ENCODE results near the gene PARP9. TPM values are rescaled to one million over a fixed set of nuclear protein-coding genes. Genes with fewer than 3 reads are reported as not detected.
A peak's percentile ranks its signal among the peaks of the same experiment; 100 is the strongest.

The PARP9 gene
- total RNA-seq, 4 donors from 2014 or later: 19.0 to 84.0 (median 26.1) TPM

- peak; percentile 38 for ATAC-seq (ENCODE audit: low FRiP score)
- TF ChIP-seq, protein P1, sequence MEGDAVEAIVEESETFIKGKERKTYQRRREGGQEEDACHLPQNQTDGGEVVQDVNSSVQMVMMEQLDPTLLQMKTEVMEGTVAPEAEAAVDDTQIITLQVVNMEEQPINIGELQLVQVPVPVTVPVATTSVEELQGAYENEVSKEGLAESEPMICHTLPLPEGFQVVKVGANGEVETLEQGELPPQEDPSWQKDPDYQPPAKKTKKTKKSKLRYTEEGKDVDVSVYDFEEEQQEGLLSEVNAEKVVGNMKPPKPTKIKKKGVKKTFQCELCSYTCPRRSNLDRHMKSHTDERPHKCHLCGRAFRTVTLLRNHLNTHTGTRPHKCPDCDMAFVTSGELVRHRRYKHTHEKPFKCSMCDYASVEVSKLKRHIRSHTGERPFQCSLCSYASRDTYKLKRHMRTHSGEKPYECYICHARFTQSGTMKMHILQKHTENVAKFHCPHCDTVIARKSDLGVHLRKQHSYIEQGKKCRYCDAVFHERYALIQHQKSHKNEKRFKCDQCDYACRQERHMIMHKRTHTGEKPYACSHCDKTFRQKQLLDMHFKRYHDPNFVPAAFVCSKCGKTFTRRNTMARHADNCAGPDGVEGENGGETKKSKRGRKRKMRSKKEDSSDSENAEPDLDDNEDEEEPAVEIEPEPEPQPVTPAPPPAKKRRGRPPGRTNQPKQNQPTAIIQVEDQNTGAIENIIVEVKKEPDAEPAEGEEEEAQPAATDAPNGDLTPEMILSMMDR (IDR thresholded peaks at IDR 0.05): no peak
- DNase-seq (ENCODE audit: low spot score): no peak
These were observed 3.4 kb downstream of the PARP9 start for GRCh38 chr3:122560680-122561079.

DNA sequence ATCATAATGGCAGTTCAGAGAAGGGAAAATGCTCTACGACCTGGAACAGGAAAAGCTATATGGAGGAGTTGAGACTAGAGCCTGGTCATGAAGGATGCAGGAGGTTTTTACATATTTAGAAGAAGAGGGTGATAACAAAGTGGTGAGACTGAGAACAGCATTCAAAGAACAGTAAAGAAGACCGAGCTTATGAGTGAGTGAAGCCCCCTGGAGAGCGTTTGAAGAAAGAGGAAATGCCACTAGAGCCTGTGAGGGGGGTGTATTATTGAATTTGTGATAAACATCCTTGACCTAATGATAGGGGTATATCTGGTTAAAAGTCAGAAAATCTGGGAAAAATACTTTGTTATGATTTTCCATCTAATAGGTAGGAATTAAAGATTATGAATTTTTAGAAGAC, 4.2 kb downstream of the PARP9 start:
- DNase-seq (ENCODE audit: low spot score) (no peak), ATAC-seq (ENCODE audit: low FRiP score) (no peak)
- TF ChIP-seq, protein P1 (IDR thresholded peaks at IDR 0.05): no peak

GRCh38 chr3:122558605-122559004, 5.5 kb downstream of the PARP9 start:
- ATAC-seq (ENCODE audit: low FRiP score): no peak
- TF ChIP-seq, protein P1 (IDR thresholded peaks at IDR 0.05): no peak

DNA sequence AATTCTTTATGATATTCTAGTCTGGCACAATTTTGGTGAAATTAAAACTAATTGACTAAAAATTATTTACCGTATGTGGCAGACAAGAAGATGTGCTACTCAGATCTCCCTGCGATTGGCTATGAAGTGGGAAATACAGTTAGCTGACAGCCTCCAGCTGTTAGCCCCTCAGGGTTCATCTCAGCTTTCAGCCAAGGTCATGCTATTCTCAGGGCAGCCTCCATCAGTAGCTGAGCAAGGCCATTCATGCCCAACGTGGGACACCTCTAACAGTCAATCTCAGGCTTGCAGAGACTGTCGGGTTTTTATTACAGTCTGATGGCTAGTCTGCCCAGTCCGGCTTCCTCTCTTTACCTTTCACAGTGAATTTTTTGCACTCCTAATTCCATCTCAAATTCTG, 6.7 kb downstream of the PARP9 start:
- TF ChIP-seq, protein P1 (IDR thresholded peaks at IDR 0.05): no peak
- DNase-seq (ENCODE audit: low spot score): no peak
- ATAC-seq (ENCODE audit: low FRiP score): no peak

More at GRCh38 chr3:122558605-122559004, 5.5 kb downstream of the PARP9 start:
- no peak for DNase-seq (ENCODE audit: low spot score)

DNA sequence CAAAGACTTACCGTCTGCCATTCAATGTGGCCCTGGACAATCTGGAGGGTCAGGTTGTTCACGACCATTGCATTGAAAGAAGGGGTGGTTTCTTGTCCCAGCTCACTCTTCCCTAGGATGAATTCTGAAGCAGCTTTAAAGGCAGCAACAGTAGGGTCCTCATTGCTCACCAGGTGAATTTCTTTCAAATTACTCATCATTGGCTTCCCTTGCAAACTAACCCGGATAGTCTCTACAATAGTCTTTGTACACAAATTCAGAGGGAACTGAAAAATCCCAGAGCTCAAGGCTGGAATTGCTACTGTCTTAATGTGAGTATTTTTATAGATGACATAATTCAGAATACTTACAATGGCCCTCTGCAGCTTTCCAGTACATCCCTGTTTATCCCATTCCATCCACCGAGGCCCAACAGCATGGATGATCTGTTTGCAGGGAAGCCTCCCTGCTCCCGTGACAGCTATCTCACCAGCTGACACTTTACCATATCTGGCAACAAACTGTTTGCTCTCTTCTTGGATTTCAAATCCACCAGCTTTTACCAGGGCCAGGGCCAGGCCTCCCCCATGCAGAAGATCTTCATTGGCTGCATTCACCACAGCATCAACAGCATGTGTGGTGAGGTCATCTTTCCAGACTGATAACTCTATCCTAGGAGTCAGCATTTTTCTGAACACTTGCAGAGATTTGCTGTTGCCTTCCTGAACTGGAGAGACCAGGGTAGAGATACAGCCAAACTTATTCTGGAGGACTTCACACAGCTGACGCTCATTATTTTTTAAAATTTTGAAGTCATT, 8.6 kb downstream of the PARP9 start:
- ATAC-seq (ENCODE audit: low FRiP score): no peak
- no peak for DNase-seq (ENCODE audit: low spot score)
- TF ChIP-seq, protein P1 (IDR thresholded peaks at IDR 0.05): no peak

DNA sequence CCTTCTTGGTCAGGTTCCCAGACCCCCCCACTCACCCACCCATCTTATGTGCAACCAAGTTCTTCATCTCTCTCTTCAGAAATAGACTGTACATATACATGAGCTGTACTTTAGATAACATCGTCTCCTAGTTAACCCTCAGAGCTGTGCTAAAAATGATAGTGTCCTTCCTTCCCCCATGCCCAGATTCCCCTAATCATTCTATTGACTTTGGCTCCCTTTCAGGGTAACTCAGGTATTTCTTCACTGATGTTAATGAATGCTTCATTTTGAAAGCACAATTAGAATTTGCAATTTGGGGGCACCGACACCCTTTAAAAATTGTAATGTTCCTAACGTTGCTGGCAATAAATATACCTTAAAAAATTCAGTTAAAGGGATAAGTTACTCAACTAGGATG, 10.9 kb downstream of the PARP9 start:
- TF ChIP-seq, protein P1 (IDR thresholded peaks at IDR 0.05): no peak
- ATAC-seq (ENCODE audit: low FRiP score) (no peak), DNase-seq (ENCODE audit: low spot score) (no peak)

DNA sequence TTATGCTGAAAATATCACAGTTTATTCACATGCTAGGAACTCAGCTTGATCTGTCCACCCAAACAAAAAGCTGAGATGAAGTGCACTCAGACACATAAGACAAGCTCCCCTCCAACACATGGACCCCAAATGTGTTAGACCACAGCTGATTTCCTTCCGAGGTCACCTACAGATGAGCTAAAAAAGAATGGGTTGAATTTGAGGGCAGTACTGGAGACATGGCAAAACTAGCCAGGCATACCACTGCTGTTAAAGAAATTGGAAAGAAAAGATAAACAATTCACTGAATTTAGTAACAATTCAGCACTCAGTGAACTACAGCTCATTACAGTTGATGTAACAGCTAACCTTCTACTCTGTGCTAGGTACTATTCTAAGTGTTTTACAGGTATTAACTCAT, 15.5 kb downstream of the PARP9 start:
- TF ChIP-seq, protein P1 (IDR thresholded peaks at IDR 0.05): no peak
- DNase-seq (ENCODE audit: low spot score) (no peak), ATAC-seq (ENCODE audit: low FRiP score) (no peak)

All from omental fat pad (tissue), 4 donors.